ENCODE data around the gene ADAMTS3.

Gene ADAMTS3

GRCh38 chr4:72394012-72394663 lies 174.9 kb downstream of the ADAMTS3 start:
- no peak for DNase-seq

- DNase-seq = no peak
These were observed 177.7 kb downstream of the ADAMTS3 start for GRCh38 chr4:72391281-72391680.

- no peak for DNase-seq
These were observed 178.6 kb downstream of the ADAMTS3 start for GRCh38 chr4:72390409-72390808.

GRCh38 chr4:72388521-72388920 lies 180.5 kb downstream of the ADAMTS3 start:
- no peak for DNase-seq

GRCh38 chr4:72387959-72388358 lies 181.1 kb downstream of the ADAMTS3 start:
- no peak for DNase-seq

GRCh38 chr4:72383439-72383838 lies 185.6 kb downstream of the ADAMTS3 start:
- no peak for DNase-seq

- DNase-seq = no peak
These were observed 190.1 kb downstream of the ADAMTS3 start for GRCh38 chr4:72378901-72379300.

GRCh38 chr4:72377491-72378194 lies 191.4 kb downstream of the ADAMTS3 start:
- no peak for DNase-seq

GRCh38 chr4:72376901-72377300 lies 192.1 kb downstream of the ADAMTS3 start:
- no peak for DNase-seq

- DNase-seq = no peak
These were observed 193.8 kb downstream of the ADAMTS3 start for GRCh38 chr4:72375073-72375736.

GRCh38 chr4:72374159-72374558 lies 194.9 kb downstream of the ADAMTS3 start:
- no peak for DNase-seq

GRCh38 chr4:72366601-72367000 lies 202.4 kb downstream of the ADAMTS3 start:
- no peak for DNase-seq

GRCh38 chr4:72365981-72366380 lies 203.0 kb downstream of the ADAMTS3 start:
- no peak for DNase-seq

GRCh38 chr4:72365016-72365415 lies 204.0 kb downstream of the ADAMTS3 start:
- DNase-seq = no peak

GRCh38 chr4:72360075-72360474 lies 208.9 kb downstream of the ADAMTS3 start:
- DNase-seq = no peak

- DNase-seq = no peak
These were observed 210.5 kb downstream of the ADAMTS3 start for GRCh38 chr4:72358483-72358882.

- DNase-seq = no peak
These were observed 211.1 kb downstream of the ADAMTS3 start for GRCh38 chr4:72357908-72358307.

- no peak for DNase-seq
These were observed 216.3 kb downstream of the ADAMTS3 start for GRCh38 chr4:72352711-72353110.

- DNase-seq = no peak
These were observed 217.5 kb downstream of the ADAMTS3 start for GRCh38 chr4:72351521-72351920.

GRCh38 chr4:72348701-72349100 lies 220.3 kb downstream of the ADAMTS3 start:
- no peak for DNase-seq

- DNase-seq = no peak
These were observed 224.6 kb downstream of the ADAMTS3 start for GRCh38 chr4:72344418-72344817.

- no peak for DNase-seq
These were observed 227.6 kb downstream of the ADAMTS3 start for GRCh38 chr4:72341432-72341820.

GRCh38 chr4:72340803-72341431 lies 228.1 kb downstream of the ADAMTS3 start:
- DNase-seq = no peak

GRCh38 chr4:72338060-72338459 lies 231.0 kb downstream of the ADAMTS3 start:
- no peak for DNase-seq

All from NCI-H1417 treated with DMSO at 0.1 percent for 48 hours (cell line).